ENCODE data around the gene EEF2. TPM values are rescaled to one million over a fixed set of nuclear protein-coding genes. Genes with fewer than 3 reads are reported as not detected.
"Not testable (repeated sequence)": the region's sequence is repeated elsewhere in the genome, so short reads cannot be mapped to it uniquely, and the experiment has no call there.

Gene EEF2
- total and polyA plus RNA-seq, 2 donors from 2014 or later: 1,520 to 1,813 TPM

DNA sequence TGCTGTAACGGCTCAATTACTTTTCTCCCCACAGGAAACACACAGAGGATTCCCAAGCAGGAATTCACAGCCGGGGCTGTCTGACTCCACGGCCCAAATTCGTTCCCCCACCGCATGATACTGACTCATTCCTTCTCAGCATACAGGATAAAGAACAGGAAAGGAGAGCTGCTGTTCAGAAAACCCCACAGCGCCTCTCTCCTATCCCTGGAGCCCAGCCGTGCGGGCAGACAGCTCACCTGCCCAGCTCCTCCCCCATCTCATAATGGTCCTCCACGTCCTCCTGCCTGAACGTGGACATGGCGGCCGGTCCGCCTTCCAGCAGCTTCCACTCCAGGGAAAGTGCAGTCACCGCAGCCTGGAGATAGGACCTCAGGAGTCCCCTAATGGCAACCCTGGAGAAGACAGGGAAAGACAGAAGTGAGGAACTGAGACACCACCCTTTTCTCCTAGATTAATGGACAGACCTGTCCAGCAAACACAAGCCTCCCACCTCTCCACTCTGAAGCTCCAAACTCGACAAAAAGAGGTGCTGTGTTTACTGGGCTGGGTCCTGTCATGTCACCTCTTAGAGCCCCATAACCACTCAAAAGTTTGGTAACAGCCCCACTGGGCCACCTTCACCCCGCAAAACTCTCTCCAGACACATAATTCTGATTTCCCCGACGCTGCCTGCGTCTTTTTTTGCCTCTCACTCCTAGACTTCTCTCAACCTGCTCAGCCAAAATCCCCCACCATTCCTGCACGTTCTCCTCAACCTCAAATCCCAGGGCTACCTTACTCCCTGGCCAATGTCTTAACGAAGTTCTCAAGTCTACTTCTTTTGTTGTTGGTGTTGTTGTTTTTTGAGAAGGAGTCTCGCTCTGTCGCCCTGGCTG, 15.6 kb downstream of the EEF2 start:
- peak overlapping the region; percentile 24 to 75 (median 72) for H3K4me3 ChIP-seq (ENCODE audit: low read length in 3 of 3)
- TF ChIP-seq, protein P1, sequence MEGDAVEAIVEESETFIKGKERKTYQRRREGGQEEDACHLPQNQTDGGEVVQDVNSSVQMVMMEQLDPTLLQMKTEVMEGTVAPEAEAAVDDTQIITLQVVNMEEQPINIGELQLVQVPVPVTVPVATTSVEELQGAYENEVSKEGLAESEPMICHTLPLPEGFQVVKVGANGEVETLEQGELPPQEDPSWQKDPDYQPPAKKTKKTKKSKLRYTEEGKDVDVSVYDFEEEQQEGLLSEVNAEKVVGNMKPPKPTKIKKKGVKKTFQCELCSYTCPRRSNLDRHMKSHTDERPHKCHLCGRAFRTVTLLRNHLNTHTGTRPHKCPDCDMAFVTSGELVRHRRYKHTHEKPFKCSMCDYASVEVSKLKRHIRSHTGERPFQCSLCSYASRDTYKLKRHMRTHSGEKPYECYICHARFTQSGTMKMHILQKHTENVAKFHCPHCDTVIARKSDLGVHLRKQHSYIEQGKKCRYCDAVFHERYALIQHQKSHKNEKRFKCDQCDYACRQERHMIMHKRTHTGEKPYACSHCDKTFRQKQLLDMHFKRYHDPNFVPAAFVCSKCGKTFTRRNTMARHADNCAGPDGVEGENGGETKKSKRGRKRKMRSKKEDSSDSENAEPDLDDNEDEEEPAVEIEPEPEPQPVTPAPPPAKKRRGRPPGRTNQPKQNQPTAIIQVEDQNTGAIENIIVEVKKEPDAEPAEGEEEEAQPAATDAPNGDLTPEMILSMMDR (IDR thresholded peaks at IDR 0.05; ENCODE audit: borderline replicate concordance, extremely low read depth, insufficient read depth): no peak
- intact Hi-C loops (cut with DNase I): no loop called here
- peak overlapping the region; percentile 52 to 85 (median 62) for H3K9ac ChIP-seq (ENCODE audit: low read length in 3 of 3)
- DNase-seq (peak in 2 of 5 donors; percentile 25 to 50), FAIRE-seq (no peak)
- H3K4me1 ChIP-seq (ENCODE audit: control insufficient read depth in 2 of 3, insufficient read depth in 2 of 3, low read depth in 1 of 3, low read length in 3 of 3): peaks cover 0 to 12% (median 5%) of the 10 kb centered on the region in 3 donors
- peaks cover 0 to 4% (median 2%) of the 10 kb centered on the region in 3 donors for H3K36me3 ChIP-seq (ENCODE audit: control insufficient read depth in 2 of 3, insufficient read depth in 3 of 3, low read length in 3 of 3)
- H3K9me3 ChIP-seq (ENCODE audit: control insufficient read depth in 2 of 3, insufficient read depth in 1 of 3, low read length in 3 of 3): no peaks in the 10 kb centered on the region
- H3K27ac ChIP-seq (ENCODE audit: low read depth in 2 of 2, low read length in 2 of 2): peak overlapping the region; percentile 67 to 92
- H3K27me3 ChIP-seq (ENCODE audit: control insufficient read depth, insufficient read depth, low read length): no peaks in the 10 kb centered on the region

DNA sequence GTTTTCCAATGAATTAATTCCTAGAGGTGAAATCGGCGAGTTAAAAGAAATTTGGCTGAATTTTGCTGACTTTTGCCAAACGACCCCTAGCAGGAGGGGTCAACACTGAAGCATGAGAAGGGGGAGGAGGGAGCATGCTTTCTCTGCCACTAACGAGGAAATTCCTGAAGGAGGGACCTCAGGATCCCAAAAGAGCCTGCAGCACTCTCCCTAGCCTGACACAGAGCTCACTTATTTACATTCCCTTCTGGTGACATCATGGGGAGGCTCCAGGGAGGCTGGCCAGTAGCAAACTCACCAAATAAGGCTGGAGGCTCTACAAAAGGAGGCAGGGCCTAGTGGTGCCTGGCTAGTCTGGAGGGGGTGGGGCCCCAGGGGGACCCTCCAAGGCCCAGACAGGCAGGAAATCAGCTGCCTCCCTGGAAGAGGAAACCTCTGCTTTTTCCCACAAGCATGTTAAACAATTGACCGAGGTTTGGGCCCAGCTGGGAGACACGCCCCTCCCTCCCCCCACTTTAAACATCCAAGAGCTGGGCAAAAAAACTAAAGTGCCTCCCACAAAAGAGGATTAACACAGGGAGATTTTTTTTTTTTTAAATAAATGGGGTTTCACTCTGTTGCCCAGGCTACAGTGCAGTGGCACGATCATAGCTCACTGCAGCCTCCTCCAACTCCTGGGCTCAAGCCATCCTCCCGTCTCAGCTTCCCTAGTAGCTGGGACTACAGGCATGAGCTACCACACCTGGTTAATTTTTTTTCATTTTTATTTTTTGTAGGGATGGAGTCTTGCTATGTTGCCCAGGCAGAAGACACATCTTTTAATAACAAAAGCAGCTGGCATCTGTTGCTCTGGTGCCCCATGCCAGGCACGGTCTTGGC, 16.5 kb downstream of the EEF2 start:
- H3K27ac ChIP-seq (ENCODE audit: low read depth in 2 of 2, low read length in 2 of 2): peak overlapping the region; percentile 67 to 92
- no peak for FAIRE-seq
- H3K36me3 ChIP-seq (ENCODE audit: control insufficient read depth in 2 of 3, insufficient read depth in 3 of 3, low read length in 3 of 3): peaks cover 0 to 8% (median 2%) of the 10 kb centered on the region in 3 donors
- H3K27me3 ChIP-seq (ENCODE audit: control insufficient read depth, insufficient read depth, low read length): no peaks in the 10 kb centered on the region
- H3K9ac ChIP-seq (ENCODE audit: low read length in 3 of 3): peak overlapping the region in 2 of 3 donors; percentile 15 to 62
- intact Hi-C loops (cut with DNase I): no loop called here
- TF ChIP-seq, protein P1 (IDR thresholded peaks at IDR 0.05; ENCODE audit: borderline replicate concordance, extremely low read depth, insufficient read depth): no peak
- peak overlapping the region in 2 of 3 donors; percentile 7 to 39 for H3K4me3 ChIP-seq (ENCODE audit: low read length in 3 of 3)
- H3K4me1 ChIP-seq (ENCODE audit: control insufficient read depth in 2 of 3, insufficient read depth in 2 of 3, low read depth in 1 of 3, low read length in 3 of 3): peaks cover 0 to 12% (median 5%) of the 10 kb centered on the region in 3 donors
- H3K9me3 ChIP-seq (ENCODE audit: control insufficient read depth in 2 of 3, insufficient read depth in 1 of 3, low read length in 3 of 3): no peaks in the 10 kb centered on the region
- peak; percentile 87 to 98 (median 93) for DNase-seq

DNA sequence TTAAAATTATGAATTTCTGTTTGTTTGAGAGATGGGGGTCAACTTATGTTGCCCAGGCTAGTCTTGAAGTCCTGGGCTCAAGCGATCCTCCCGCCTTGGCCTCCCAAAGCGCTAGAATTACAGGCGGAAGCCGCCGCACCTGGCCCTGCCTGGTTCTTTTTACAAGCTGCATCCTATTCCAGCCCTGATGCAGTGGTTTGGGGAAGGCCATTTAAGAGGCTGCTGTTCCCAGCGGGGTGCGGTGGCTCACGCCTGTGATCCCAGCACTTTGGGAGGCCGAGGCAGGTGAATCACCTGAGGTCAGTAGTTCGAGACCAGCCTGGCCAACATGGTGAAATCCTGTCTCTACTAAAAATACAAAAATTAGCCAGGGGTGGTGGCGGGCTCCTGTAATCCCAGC, 17.3 kb downstream of the EEF2 start:
- DNase-seq; H3K9ac ChIP-seq (ENCODE audit: low read length in 3 of 3); H3K9me3 ChIP-seq (ENCODE audit: control insufficient read depth in 2 of 3, insufficient read depth in 1 of 3, low read length in 3 of 3); H3K4me3 ChIP-seq (ENCODE audit: low read length in 3 of 3); H3K27me3 ChIP-seq (ENCODE audit: control insufficient read depth, insufficient read depth, low read length); FAIRE-seq; intact Hi-C loops (cut with DNase I): not testable (repeated sequence)
- H3K4me1 ChIP-seq (ENCODE audit: control insufficient read depth in 2 of 3, insufficient read depth in 2 of 3, low read depth in 1 of 3, low read length in 3 of 3): peaks cover 0 to 12% (median 5%) of the 10 kb centered on the region in 3 donors
- peak overlapping the region in 1 of 2 donors; percentile 71 for H3K27ac ChIP-seq (ENCODE audit: low read depth in 2 of 2, low read length in 2 of 2)
- H3K36me3 ChIP-seq (ENCODE audit: control insufficient read depth in 2 of 3, insufficient read depth in 3 of 3, low read length in 3 of 3): peaks cover 0 to 17% (median 2%) of the 10 kb centered on the region in 3 donors
